IMR-90 (cell line): ENCODE data around the gene TTC21B. TPM values are rescaled to one million over a fixed set of nuclear protein-coding genes. Genes with fewer than 3 reads are reported as not detected.

ENCODE experiments used
- ATAC-seq: fragments of 200-7000 bp; cut with Tn5 transposase; 2 replicates; pipeline ENCODE4 v1.9.1; 2020; ENCODE audit warnings: low read depth, mild to moderate bottlenecking, moderate library complexity
- BruUV-seq: library from RNA; stranded (reverse); fragments of 400-500 nt; replicated peaks from 2 replicates; lab custom pipeline; 2021; lab: Mats Ljungman, UMichigan
- CTCF ChIA-PET: fragments of 300-600 bp; formaldehyde crosslinking; extraction: SDS; loops from one replicate; lab custom pipeline; 2021; ENCODE audit warnings: antibody characterized with exemption; lab: Yijun Ruan, JAX
- POLR2A ChIA-PET: fragments of 300-600 bp; sonication (Branson Sonifier 250); formaldehyde crosslinking; loops from one replicate; lab custom pipeline; 2022; ENCODE audit warnings: antibody characterized with exemption; ENCODE audit not compliant: unreplicated experiment; lab: Charles Lee
- DNase-seq: peaks from one replicate; pipeline ENCODE4 v3.0.0; 2013
- H2AFZ ChIP-seq: replicated peaks from 2 replicates; pipeline ENCODE3; 2013; ENCODE audit warnings: low read length, mild to moderate bottlenecking; ENCODE audit not compliant: poor library complexity
- H2AK5ac ChIP-seq: 2 replicates; pipeline ENCODE4 v1.6.1; 2013; ENCODE audit warnings: low read depth, low read length, inconsistent platforms
- H2AK9ac ChIP-seq: replicated peaks from 2 replicates; pipeline ENCODE3; 2013; ENCODE audit warnings: mild to moderate bottlenecking, low read depth, low read length, moderate library complexity; ENCODE audit not compliant: poor library complexity
- H2BK120ac ChIP-seq: 2 replicates; pipeline ENCODE4 v1.6.1; 2013; ENCODE audit warnings: low read depth, low read length, inconsistent platforms
- H2BK15ac ChIP-seq: 3 replicates; pipeline ENCODE4 v1.6.1; 2013; ENCODE audit warnings: low read depth, low read length, inconsistent platforms
- H2BK20ac ChIP-seq: 2 replicates; pipeline ENCODE4 v1.6.1; 2013; ENCODE audit warnings: low read depth, mild to moderate bottlenecking, inconsistent platforms, low read length, moderate library complexity
- H2BK5ac ChIP-seq: 2 replicates; pipeline ENCODE4 v1.6.1; 2013; ENCODE audit warnings: mild to moderate bottlenecking, low read depth, low read length, inconsistent platforms; ENCODE audit not compliant: poor library complexity, severe bottlenecking
- H3K14ac ChIP-seq: replicated peaks from 2 replicates; pipeline ENCODE4 v1.6.1; 2013; ENCODE audit warnings: low read depth, low read length, inconsistent platforms
- H3K18ac ChIP-seq: 2 replicates; pipeline ENCODE4 v1.6.1; 2013; ENCODE audit warnings: low read depth, low read length, control low read depth
- H3K23ac ChIP-seq: 2 replicates; pipeline ENCODE4 v1.6.1; 2013; ENCODE audit warnings: low read depth, low read length, inconsistent platforms
- H3K27ac ChIP-seq: 2 replicates; pipeline ENCODE4 v1.5.1; 2013; ENCODE audit warnings: mild to moderate bottlenecking, control low read depth, low read length; ENCODE audit not compliant: insufficient read depth
- H3K27me3 ChIP-seq: 2 replicates; pipeline ENCODE4 v1.6.1; 2013; ENCODE audit warnings: low read length; ENCODE audit not compliant: control insufficient read depth, insufficient read depth
- H3K36me3 ChIP-seq: 2 replicates; pipeline ENCODE4 v1.6.1; 2013; ENCODE audit warnings: low read length, mixed read lengths; ENCODE audit not compliant: control insufficient read depth, insufficient read depth
- H3K4ac ChIP-seq: 2 replicates; pipeline ENCODE4 v1.6.1; 2013; ENCODE audit warnings: low read depth, low read length, inconsistent platforms
- H3K4me1 ChIP-seq: 2 replicates; pipeline ENCODE4 v1.6.1; 2013; ENCODE audit warnings: low read length, mixed read lengths; ENCODE audit not compliant: control insufficient read depth, insufficient read depth
- H3K4me2 ChIP-seq: 2 replicates; pipeline ENCODE4 v1.6.1; 2013; ENCODE audit warnings: low read depth, mild to moderate bottlenecking, control low read depth, low read length, moderate library complexity
- H3K4me3 ChIP-seq: 2 replicates; pipeline ENCODE4 v1.5.1; 2013; ENCODE audit warnings: low read depth, mild to moderate bottlenecking, control low read depth, low read length, moderate library complexity; ENCODE audit not compliant: insufficient read depth
- H3K56ac ChIP-seq: 2 replicates; pipeline ENCODE4 v1.6.1; 2013; ENCODE audit warnings: low read length, inconsistent platforms; ENCODE audit not compliant: insufficient read depth; ENCODE audit errors: extremely low read depth
- H3K79me1 ChIP-seq, 2 experiments: 2 replicates each; pipeline ENCODE4 v1.6.1; 2013; ENCODE audit warnings: low read length in 2 of 2, inconsistent platforms in 1 of 2, low read depth in 1 of 2
- H3K9ac ChIP-seq: 2 replicates; pipeline ENCODE4 v1.6.1; 2013; ENCODE audit warnings: low read depth, low read length, control low read depth
- H3K9me1 ChIP-seq: 2 replicates; pipeline ENCODE4 v1.6.1; 2013; ENCODE audit warnings: low read length, inconsistent platforms; ENCODE audit not compliant: insufficient read depth
- H3K9me3 ChIP-seq: 2 replicates; pipeline ENCODE4 v1.6.1; 2013; ENCODE audit warnings: low read length; ENCODE audit not compliant: control insufficient read depth, insufficient read depth
- H4K20me1 ChIP-seq: 2 replicates; pipeline ENCODE4 v1.6.1; 2013; ENCODE audit warnings: low read length, inconsistent platforms; ENCODE audit not compliant: insufficient read depth
- H4K5ac ChIP-seq: 2 replicates; pipeline ENCODE4 v1.6.1; 2013; ENCODE audit warnings: mild to moderate bottlenecking, low read depth, low read length, control low read depth
- H4K8ac ChIP-seq, 2 experiments: 2 replicates each; pipeline ENCODE4 v1.6.1; 2013; ENCODE audit warnings: low read depth in 2 of 2, low read length in 2 of 2, control low read depth in 1 of 2, inconsistent platforms in 1 of 2
- H4K91ac ChIP-seq: 2 replicates; pipeline ENCODE4 v1.6.1; 2013; ENCODE audit warnings: low read depth, low read length, inconsistent platforms; ENCODE audit not compliant: insufficient read depth
- CTCF ChIP-seq: conservative IDR thresholded peaks from 2 replicates; pipeline ENCODE4 v1.5.1; 2012; ENCODE audit warnings: mild to moderate bottlenecking, low read depth, low read length, improper control_type of control experiment
- MAFK ChIP-seq: IDR thresholded peaks from 2 replicates; pipeline ENCODE4 v1.6.1; 2012; ENCODE audit warnings: low read depth, low read length, improper control_type of control experiment
- POLR2A ChIP-seq: IDR thresholded peaks from 2 replicates; pipeline ENCODE4 v1.6.1; 2012; ENCODE audit warnings: mild to moderate bottlenecking, low read depth, low read length
- RFX5 ChIP-seq: IDR thresholded peaks from 2 replicates; pipeline ENCODE4 v1.8.0; 2012; ENCODE audit warnings: low read depth, mild to moderate bottlenecking, low read length, moderate library complexity
- WGBS, 2 experiments: methylation state at CpG; one replicate each; pipeline versions ENCODE4 v1.1.5 to v1.1.7; 2013; ENCODE audit warnings: missing lambda C conversion rate in 2 of 2; ENCODE audit not compliant: insufficient read length in 1 of 2; ENCODE audit errors: extremely low coverage in 2 of 2; 5-methylcytosine and 5-hydroxymethylcytosine counted together
- dilution Hi-C: fragments of 300-500 bp; cut with HindIII; formaldehyde crosslinking; loops from one replicate; pipeline ENCODE4 v1.14.3; 2018; ENCODE audit warnings: low sequenced_read_pairs; ENCODE audit not compliant: unreplicated experiment
- in situ Hi-C: fragments of 300-500 bp; cut with MboI; formaldehyde crosslinking; loops from 3 replicates; pipeline ENCODE4 v1.14.3; 2019; ENCODE audit warnings: low sequenced_read_pairs, inconsistent platforms, mixed read lengths
- intact Hi-C: fragments of 100-400 bp; cut with micrococcal nuclease; formaldehyde crosslinking; loops from 2 replicates; pipeline ENCODE4 v1.10.0; 2022
- polyA plus RNA-seq, 3 experiments: library from polyadenylated mRNA; depleted of rRNA; stranded (reverse); fragments of >200 nt; gene quantifications; 2 replicates each; pipeline ENCODE4 v1.2.3, GENCODE V29; 2012; ENCODE audit warnings: low replicate concordance in 1 of 3
- total RNA-seq: library from RNA; depleted of rRNA; stranded (reverse); fragments of >200 nt; gene quantifications from 2 replicates; pipeline ENCODE4 v1.2.3, GENCODE V29; 2012

TTC21B gene
- total and polyA plus RNA-seq, 2 of the 4 experiments (the other 2 are of a cell fraction), result 8.0 to 17.2 TPM

GRCh38 chr2:165886487-165887146 lies 67.0 kb downstream of the TTC21B start:
- Histone ChIP-seq H3K9ac (no peak overlapping the region), H3K14ac (no peak overlapping the region), H2AFZ (no peak overlapping the region), H3K9me1 (0 out of 2 replicates have a peak, but pooled peaks cover 3% of the 10 kb centered on the region), H3K79me1 (no peaks in the 10 kb centered on the region), H3K36me3 (peaks cover 10% of the 10 kb centered on the region), H2AK9ac (no peak overlapping the region), H3K18ac (no peak overlapping the region), H3K23ac (no peak overlapping the region), H3K4me1 (no peaks in the 10 kb centered on the region), H3K27me3 (no peaks in the 10 kb centered on the region), H3K4ac (no peak overlapping the region), H4K20me1 (no peaks in the 10 kb centered on the region), H2BK120ac (no peak overlapping the region), H3K9me3 (no peaks in the 10 kb centered on the region), H3K27ac (no peak overlapping the region), H3K4me2 (no peak overlapping the region), H4K8ac (no peak overlapping the region), H3K4me3 (no peak overlapping the region), H2AK5ac (no peak overlapping the region), H2BK15ac (no peak overlapping the region), H2BK5ac (no peak overlapping the region), H4K5ac (no peak overlapping the region), H4K91ac (no peak overlapping the region), H3K56ac (no peak overlapping the region), H2BK20ac (no peak overlapping the region)
- dilution Hi-C loops (no loop called here), in situ Hi-C loops (no loop called here), intact Hi-C loops (no loop called here)
- WGBS, 2 experiments, result no CpG with 5 or more reads among the region's 3 CpGs
- CTCF ChIA-PET, result no interaction called here
- no peak for TF ChIP-seq POLR2A
- no peak for TF ChIP-seq MAFK
- no peak for TF ChIP-seq CTCF
- TF ChIP-seq RFX5, result no peak
- no peak for DNase-seq
- ATAC-seq, result no peak
- no TSS peak for BruUV-seq
- POLR2A ChIA-PET, result no interaction called here
